Measurements from ENCODE around the gene BEST1. TPM values are rescaled to one million over a fixed set of nuclear protein-coding genes. Genes with fewer than 3 reads are reported as not detected.

The BEST1 gene
- total and polyA plus RNA-seq, 2 of the 13 experiments (the other 11 are each of a cell fraction or from before 2014, with no cell fraction given): 0.09 to 0.65 TPM

DNA sequence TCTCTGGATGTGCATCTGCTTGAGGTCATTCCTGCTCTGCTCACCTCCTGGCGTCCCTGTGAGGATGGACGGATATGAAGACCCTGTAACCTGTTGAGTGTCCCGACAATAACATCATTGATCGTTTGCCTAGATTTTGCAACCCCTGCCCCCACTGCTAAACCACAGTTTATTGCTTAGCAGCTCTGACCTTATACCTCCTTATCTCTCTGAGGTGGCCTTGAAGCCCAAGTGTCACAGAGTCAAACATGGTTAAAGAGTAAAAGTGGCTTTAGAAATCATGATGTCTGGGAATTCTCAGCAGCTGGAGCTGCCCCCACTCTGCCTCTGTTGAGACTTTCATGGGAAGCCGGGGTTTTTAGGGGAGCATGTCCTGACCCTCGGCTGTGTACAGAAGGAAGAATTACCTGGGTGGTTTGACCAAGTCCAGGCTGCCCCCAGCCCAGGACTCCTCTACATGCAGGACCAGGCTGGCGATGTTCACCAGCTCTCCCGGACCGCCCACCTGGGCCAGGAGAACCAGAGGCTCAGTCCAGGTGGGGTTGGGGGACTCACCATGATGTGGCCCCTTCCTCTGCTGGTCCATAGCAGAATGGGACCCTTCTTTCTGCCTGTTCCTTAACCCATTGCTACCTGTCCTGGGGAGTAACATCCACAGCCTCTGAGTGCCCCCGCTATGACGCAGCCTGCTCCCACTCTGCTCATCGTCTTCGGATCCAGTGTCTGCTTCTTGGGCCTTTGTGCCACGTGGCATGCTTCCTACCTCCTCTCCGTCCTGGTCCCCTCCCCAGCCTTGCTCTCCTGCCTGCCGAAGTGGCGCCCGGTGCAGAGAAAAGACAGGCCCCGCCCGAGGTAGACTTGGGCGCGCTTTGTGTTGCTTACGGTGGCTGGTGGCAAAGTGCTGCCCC is 50.6 kb downstream of the BEST1 start (continued):
- TF ChIP-seq ZMYM4 (CRISPR knock-in tag; IDR thresholded peaks at IDR 0.05) (peak; percentile 67; the same call in 1 of the 2 replicates), ZNF180 (CRISPR knock-in tag; IDR thresholded peaks at IDR 0.05; ENCODE audit: borderline replicate concordance, low read depth) (no peak), GFI1 (CRISPR knock-in tag; IDR thresholded peaks at IDR 0.05; ENCODE audit: borderline replicate concordance) (peak; percentile 58), ZNF10 (CRISPR knock-in tag; IDR thresholded peaks at IDR 0.05; ENCODE audit: borderline replicate concordance, low read depth) (no peak), ZFP36L1 (CRISPR knock-in tag; IDR thresholded peaks at IDR 0.05) (no peak), ZNF652 (CRISPR knock-in tag; IDR thresholded peaks at IDR 0.05; ENCODE audit: borderline replicate concordance, low read depth) (no peak), ZC3H4 (CRISPR knock-in tag; IDR thresholded peaks at IDR 0.05; ENCODE audit: borderline replicate concordance) (peak; percentile 36; the same call in 1 of the 2 replicates), ZNF296 (CRISPR knock-in tag; conservative IDR thresholded peaks at IDR 0.05) (no peak; the same call in 1 of the 2 replicates), JUNB (CRISPR knock-in tag; IDR thresholded peaks at IDR 0.05; ENCODE audit: borderline replicate concordance) (no peak), PHF21A (CRISPR knock-in tag; IDR thresholded peaks at IDR 0.05) (peak; percentile 30; the same call in 1 of the 2 replicates), ZNF331 (CRISPR knock-in tag; IDR thresholded peaks at IDR 0.05) (peak; percentile 51; the same call in 1 of the 2 replicates), LRRFIP1 (CRISPR knock-in tag; conservative IDR thresholded peaks at IDR 0.05) (no peak), MIER2 (CRISPR knock-in tag; IDR thresholded peaks at IDR 0.05) (no peak), PPARG (CRISPR knock-in tag; conservative IDR thresholded peaks at IDR 0.05) (peak; percentile 87), HOXD1 (CRISPR knock-in tag; IDR thresholded peaks at IDR 0.05) (no peak), TIGD3 (CRISPR knock-in tag; IDR thresholded peaks at IDR 0.05; ENCODE audit: borderline replicate concordance) (no peak), ZNF747 (CRISPR knock-in tag; IDR thresholded peaks at IDR 0.05; ENCODE audit: borderline replicate concordance) (0 out of 2 replicates have a peak, but pooled peaks have one; percentile 36), ZNF441 (CRISPR knock-in tag; IDR thresholded peaks at IDR 0.05; ENCODE audit: borderline replicate concordance) (no peak), ZNF317 (CRISPR knock-in tag; IDR thresholded peaks at IDR 0.05) (0 out of 2 replicates have a peak, but pooled peaks have one; percentile 27), EP300 (IDR thresholded peaks at IDR 0.05; ENCODE audit: low read depth in 2 of 2, low read length in 2 of 2) (peak in 1 of 2 experiments; percentile 91; a peak in 2 of 4 replicates), EP300 (CRISPR knock-in tag; IDR thresholded peaks at IDR 0.05; ENCODE audit: borderline replicate concordance) (no peak), ZNF720 (CRISPR knock-in tag; IDR thresholded peaks at IDR 0.05) (no peak), DPF2 (CRISPR knock-in tag; IDR thresholded peaks at IDR 0.05; ENCODE audit: borderline replicate concordance, low read depth) (peak; percentile 54; the same call in 1 of the 2 replicates), MTA1 (CRISPR knock-in tag; IDR thresholded peaks at IDR 0.05; ENCODE audit: borderline replicate concordance) (0 out of 2 replicates have a peak, but pooled peaks have one; percentile 5), ZNF496 (CRISPR knock-in tag; IDR thresholded peaks at IDR 0.05; ENCODE audit: insufficient replicate concordance) (no peak), ZNF274 (CRISPR knock-in tag; IDR thresholded peaks at IDR 0.05) (no peak; the same call in 1 of the 2 replicates)
